Epithelial cell of prostate (primary cell): Measurements from ENCODE around the gene OSMR.
A peak's percentile ranks its signal among the peaks of the same experiment; 100 is the strongest.

Source experiments
- DNase-seq: peaks from one replicate; pipeline ENCODE4 v3.0.0-alpha.2; 2011; ENCODE audit warnings: low read depth, low spot score
- H3K27ac ChIP-seq: fragments of 450-650 bp; 2 replicates; pipeline ENCODE4 v1.5.1; 2017; ENCODE audit warnings: mild to moderate bottlenecking

The OSMR gene

DNA sequence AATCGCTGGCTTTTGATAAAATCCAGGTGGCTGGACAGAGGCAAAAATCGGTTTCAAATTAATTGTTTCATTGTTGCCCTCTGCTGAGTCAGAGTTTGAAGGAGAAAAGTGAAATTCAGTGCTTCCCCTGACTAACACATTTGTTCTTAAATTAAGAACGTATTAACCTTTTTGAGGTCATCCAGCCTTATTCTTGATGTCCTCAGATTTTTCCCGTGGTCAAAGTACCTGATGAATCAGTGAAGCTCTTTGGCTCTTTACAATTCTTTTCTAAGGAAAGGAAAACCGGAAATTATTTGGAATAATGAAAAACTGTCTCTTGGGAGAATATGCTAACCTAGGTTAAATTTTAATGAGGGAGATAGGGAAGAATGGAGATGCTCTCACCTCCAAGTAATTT is 21.6 kb downstream of the OSMR start:
- no peak for DNase-seq
- H3K27ac ChIP-seq, result no peak overlapping the region

- peak overlapping the region; percentile 97 for H3K27ac ChIP-seq
Observed at GRCh38 chr5:38870595-38870994, 24.8 kb downstream of the OSMR start.

DNA sequence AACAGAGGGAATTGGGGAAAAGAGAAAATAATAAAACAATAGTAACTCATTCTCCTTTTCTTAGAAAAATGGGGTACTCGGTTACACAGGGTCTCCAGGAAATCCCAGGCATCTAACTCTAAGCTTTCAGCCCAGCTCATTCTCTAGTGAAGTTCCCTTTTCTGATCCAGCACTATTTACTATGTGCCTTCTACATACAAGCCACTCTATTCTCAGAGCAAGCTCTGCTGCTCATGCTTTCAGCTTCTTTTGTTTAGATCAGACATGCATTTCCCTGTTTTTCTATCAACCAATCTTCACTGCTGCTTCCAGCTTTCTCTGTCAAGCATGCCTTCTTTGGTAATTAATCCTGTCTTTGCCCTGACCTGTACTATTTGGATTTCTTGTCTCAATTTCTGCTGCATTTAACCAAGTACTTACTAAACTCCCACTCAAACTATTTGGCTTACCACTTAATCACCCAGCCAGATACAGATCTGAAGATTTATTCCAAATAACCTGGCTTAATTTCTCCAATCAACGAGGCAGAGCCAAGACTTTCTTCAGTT is 25.3 kb downstream of the OSMR start:
- no peak for DNase-seq
- H3K27ac ChIP-seq, result peak overlapping the region; percentile 97

More at GRCh38 chr5:38870595-38870994, 24.8 kb downstream of the OSMR start:
- no peak for DNase-seq

- DNase-seq, result peak; percentile 99
Observed at GRCh38 chr5:38871790-38872551, 26.2 kb downstream of the OSMR start.

DNA sequence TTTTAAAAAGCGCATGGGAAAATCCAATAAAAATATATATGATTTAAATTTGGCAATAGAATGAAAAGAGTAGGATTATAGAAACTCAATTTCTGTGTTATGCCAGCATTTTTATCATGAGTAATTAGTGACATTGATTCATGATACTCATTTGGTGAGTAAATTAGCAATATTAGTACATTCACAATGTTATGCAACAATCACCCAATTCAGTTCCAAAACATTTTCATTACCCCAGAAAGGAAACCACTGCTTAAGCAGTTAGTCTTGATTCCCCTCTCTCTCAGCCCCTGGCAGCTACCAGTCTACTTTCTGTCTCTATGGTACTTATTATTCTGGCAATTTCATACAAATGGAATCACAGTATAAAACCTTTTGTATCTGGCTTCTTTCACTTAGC is 27.0 kb downstream of the OSMR start:
- H3K27ac ChIP-seq, result peak overlapping the region; percentile 97
- no peak for DNase-seq

More at GRCh38 chr5:38871790-38872551, 26.2 kb downstream of the OSMR start:
- H3K27ac ChIP-seq, result peak overlapping the region; percentile 97

DNA sequence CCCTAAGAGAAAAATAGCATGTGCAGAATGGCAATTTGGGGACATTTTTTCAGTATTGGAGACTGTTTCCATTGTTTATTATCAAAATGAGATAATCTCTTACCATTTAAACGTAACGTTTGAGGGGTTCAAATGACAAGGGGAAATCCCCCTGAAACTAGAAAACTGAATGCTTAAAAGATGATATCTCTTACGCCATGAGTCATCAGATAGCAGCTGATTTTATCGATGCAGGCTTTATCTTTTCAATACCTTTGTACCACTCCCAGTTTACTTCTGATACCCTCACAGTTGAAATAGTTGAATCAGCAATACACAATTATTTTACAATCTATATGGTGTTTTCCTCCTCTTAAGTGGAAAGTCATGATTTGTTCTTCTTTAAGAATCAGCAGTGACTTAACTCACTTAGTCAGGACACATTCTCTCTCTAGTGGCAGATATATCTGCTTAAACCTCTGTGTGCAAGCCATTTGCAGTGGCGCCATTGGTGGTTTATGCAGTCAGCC is 29.2 kb downstream of the OSMR start:
- DNase-seq, result no peak
- no peak overlapping the region for H3K27ac ChIP-seq

DNA sequence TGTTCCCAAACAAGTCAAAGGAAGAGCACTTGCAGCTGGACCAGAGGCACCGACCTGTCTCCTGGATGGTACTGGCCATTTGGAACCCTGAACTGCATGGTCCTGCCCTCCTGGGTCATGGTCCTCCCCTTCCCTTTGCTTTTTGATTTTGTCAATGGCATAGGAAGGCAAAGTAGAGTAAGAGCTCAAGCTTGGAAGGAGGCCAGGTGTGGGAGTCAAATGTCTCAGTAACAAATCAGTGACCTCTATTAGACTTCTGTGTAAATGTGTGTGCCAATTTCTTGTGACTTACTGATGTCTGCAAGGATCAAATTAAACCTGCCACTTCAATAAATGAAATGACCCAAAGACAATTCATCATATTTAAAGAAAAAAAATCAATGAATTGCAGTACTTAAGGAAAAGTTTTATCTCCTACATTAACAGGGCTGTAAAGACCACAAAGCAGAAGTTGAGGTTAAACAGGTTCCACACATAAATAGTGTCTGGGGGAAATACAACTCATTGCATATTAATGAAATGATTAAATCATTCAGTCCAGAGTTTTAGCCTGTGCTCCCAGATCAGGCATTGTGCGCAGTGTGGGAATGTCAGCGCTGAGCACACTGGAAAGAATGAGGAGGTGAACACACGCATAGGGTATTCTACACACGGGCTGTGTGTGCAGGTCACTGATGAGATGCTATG is 32.7 kb downstream of the OSMR start:
- DNase-seq, result no peak
- no peak overlapping the region for H3K27ac ChIP-seq

GRCh38 chr5:38879078-38879460 is 33.3 kb downstream of the OSMR start:
- no peak for DNase-seq
- no peak overlapping the region for H3K27ac ChIP-seq

- H3K27ac ChIP-seq, result no peak overlapping the region
- no peak for DNase-seq
Observed at GRCh38 chr5:38883842-38884241, 38.0 kb downstream of the OSMR start.

GRCh38 chr5:38885208-38885607 is 39.4 kb downstream of the OSMR start:
- H3K27ac ChIP-seq, result no peak overlapping the region
- DNase-seq, result no peak

DNA sequence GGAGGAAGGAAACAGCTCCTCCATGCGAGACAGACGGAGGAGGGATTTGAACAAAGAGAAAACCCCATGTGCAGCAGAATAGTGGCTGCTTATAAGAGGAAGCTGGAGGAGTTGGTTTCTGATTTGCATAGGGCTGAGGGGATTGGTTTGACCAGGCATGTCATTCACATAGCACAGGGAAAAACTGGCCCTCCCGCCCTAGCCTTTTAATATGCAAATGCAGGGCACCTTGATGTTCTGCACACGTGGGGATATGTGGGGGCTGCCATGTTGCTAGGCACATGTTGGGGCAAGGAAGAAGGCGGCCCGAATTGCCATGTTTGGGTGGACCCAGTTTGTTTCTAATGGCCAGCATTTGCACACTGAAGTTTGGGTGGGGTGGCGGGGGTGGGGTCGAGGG is 42.2 kb downstream of the OSMR start:
- no peak overlapping the region for H3K27ac ChIP-seq
- no peak for DNase-seq

DNA sequence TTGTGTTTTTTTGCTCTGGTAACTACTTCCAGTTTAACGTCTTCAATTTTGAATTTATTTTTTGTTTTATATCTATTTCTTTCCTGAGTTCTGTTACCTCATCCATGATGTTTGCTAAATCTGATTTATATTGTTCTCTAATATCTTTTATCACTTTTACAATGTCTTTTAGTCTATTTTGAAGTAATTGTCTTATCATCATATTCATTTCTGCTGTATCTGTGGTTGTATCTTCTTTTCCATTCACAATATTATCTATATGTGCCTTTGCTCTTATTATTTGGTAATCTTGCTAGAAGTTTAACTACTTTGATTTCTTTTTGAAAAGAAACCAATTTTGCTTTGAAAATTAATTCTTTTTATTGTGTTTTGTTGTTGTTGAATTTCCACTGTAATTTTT is 43.6 kb downstream of the OSMR start:
- H3K27ac ChIP-seq, result no peak overlapping the region
- no peak for DNase-seq

DNA sequence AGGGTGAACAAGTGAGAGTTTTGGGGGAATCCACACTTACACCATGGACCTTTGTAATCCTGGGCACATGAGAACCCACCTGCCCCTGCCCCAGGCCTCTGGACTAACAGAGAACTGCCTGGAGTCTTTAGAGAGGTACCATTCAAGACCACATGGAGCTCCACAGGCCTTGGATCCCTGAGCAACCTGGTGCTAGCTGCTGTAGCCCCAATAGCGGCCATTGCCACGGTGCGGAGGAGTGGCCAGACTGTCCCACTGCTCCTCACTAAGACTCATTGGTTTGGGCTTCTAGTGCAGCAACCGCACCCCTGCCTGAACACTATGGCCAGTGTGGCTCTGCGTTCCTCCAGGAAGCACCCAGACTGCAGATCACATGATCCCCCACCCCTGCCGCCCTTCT is 45.8 kb downstream of the OSMR start:
- H3K27ac ChIP-seq, result no peak overlapping the region

DNA sequence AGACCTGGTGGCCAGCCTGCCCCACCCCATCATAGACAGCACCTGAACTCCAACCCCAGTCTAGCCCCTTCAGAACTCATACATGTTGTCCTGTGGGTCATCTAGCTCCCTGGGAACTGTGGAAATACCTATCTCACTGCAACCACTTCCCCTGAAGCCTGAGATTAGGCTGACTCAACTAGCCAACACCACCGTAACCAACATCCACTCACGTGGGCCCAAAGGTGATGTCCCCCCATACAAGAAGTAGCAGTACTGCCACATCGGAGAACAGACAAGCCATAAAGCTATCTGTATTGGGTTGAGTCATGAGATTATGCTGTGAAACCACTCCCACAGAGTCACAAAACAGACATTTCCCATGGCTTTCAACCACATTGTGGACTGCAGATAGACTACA is 46.6 kb downstream of the OSMR start:
- DNase-seq, result no peak
- H3K27ac ChIP-seq, result no peak overlapping the region

More for the DNA sequence above, 45.8 kb downstream of the OSMR start:
- no peak for DNase-seq

DNA sequence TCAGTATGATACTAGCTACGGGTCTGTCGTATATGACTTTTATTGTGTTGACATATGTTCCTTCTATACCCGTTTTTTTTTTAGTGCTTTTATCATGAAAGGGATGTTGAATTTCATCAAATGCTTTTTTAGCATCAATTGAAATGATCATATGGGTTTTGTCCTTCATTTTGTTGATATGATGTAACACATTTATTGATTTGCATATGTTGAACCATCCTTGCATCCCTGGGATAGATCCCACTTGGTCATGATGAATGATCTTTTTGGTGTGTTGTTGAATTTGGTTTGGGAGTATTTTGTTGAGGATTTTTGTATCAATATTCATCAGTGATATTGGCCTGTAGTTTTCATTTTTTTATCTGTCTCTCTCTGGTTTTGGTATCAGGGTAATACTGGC is 50.9 kb downstream of the OSMR start:
- no peak for DNase-seq
- H3K27ac ChIP-seq, result no peak overlapping the region

DNA sequence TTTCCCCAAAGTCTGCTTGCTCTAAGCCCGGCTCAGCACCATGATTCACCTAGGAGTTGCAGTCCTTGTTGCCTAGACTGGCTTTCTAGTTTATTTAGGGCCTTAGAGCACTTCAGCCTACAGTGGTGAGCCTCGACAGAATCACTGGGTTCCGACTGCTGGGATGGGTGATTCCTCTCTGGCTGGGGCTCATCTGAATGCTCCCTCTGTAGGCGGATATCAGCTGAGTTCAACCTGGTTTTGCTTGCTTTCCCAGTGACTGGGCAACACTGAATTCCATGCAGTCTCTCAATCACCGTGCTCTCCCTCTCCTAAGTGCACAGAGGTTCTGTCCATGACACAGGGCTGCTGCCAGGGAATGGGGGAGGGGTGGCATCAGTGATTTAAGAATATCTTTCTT is 54.1 kb downstream of the OSMR start:
- DNase-seq, result no peak
- H3K27ac ChIP-seq, result no peak overlapping the region

DNA sequence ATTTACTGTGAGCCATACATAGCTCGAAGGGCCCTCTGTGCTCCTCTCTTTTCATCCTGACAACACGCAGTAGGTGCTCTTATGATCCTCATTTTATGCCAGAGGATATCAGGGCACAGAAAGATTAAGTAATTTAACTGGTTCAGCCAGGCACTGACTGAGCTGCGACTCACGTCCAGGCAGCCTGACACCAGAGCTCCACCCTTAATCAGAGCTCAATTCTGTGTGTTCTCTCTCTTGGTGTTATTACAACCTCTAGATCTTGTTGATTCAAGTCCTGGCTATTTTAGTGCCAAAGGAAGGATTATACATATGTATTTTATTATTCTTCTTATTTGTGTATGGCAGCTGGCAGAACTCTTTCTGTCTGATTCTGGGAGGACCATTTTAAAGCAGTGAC is 59.7 kb downstream of the OSMR start:
- no peak overlapping the region for H3K27ac ChIP-seq
- no peak for DNase-seq

GRCh38 chr5:38906503-38906902 is 60.7 kb downstream of the OSMR start:
- no peak for DNase-seq
- H3K27ac ChIP-seq, result no peak overlapping the region

- no peak overlapping the region for H3K27ac ChIP-seq
- no peak for DNase-seq
Observed at GRCh38 chr5:38911933-38912332, 66.1 kb downstream of the OSMR start.

DNA sequence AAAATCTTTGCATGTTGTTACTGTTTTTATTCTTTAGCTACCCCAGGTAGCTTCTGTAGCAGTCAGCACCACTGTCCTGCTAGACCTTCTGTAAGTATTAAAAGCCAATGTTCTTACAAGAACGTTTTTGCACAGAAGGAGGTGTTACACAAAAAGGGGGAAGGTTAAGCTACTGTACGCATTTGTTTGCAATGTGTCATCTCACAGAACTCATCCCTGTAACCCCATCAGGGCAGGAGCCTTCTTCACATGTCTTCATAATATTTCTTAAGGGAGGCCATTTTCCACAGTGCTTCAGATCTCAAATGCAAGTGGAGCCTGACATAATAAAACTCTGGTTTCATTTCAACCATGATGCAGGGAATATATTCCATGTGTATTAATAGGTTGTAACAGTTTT is 67.9 kb downstream of the OSMR start:
- no peak for DNase-seq

DNA sequence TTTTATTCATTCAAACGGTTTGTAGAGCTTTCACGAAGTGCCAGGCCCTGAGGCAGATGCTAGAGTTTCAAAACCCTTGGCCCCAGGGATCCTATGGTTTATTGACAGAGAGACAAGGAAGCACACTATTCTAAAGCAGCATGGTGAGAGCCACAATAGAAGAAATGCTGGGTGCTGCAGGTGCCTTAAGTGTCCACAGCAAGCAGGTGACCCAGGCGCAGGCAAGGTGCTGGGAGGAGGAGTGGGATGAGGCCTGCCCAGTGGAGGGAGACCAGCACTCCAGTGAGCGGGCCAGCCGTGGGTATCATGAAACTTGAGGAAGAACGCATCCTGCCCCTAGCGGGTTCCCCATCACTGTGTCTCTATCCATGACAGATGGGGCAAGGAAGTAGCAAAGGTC is 71.0 kb downstream of the OSMR start:
- no peak for DNase-seq
- H3K27ac ChIP-seq, result no peak overlapping the region

More for the DNA sequence above, 67.9 kb downstream of the OSMR start:
- H3K27ac ChIP-seq, result no peak overlapping the region
